HG02642 (cell line): ENCODE data around the gene JMJD7.

Experiments used
- ATAC-seq: cut with Tn5 transposase; IDR thresholded peaks from one replicate; pipeline ENCODE4 v1.9.1; 2021; ENCODE audit warnings: mild to moderate bottlenecking; ENCODE audit not compliant: unreplicated experiment, poor library complexity

The JMJD7 gene

GRCh38 chr15:41857316-41857715, 29.4 kb downstream of the JMJD7 start:
- no peak for ATAC-seq

GRCh38 chr15:41858756-41859155, 30.9 kb downstream of the JMJD7 start:
- ATAC-seq, result no peak

- no peak for ATAC-seq
Measured at GRCh38 chr15:41860049-41860828, 32.3 kb downstream of the JMJD7 start.

GRCh38 chr15:41861736-41862356, 34.0 kb downstream of the JMJD7 start:
- ATAC-seq, result no peak

GRCh38 chr15:41862515-41863116, 34.7 kb downstream of the JMJD7 start:
- no peak for ATAC-seq

- no peak for ATAC-seq
Measured at GRCh38 chr15:41865490-41866055, 37.7 kb downstream of the JMJD7 start.

GRCh38 chr15:41866263-41866703, 38.4 kb downstream of the JMJD7 start:
- no peak for ATAC-seq

GRCh38 chr15:41866872-41867579, 39.1 kb downstream of the JMJD7 start:
- no peak for ATAC-seq

GRCh38 chr15:41868321-41868720, 40.4 kb downstream of the JMJD7 start:
- ATAC-seq, result no peak

- ATAC-seq, result no peak
Measured at GRCh38 chr15:41869770-41870688, 42.1 kb downstream of the JMJD7 start.

GRCh38 chr15:41870689-41871081, 42.8 kb downstream of the JMJD7 start:
- no peak for ATAC-seq

GRCh38 chr15:41871175-41871905, 43.4 kb downstream of the JMJD7 start:
- no peak for ATAC-seq

GRCh38 chr15:41872166-41872747, 44.4 kb downstream of the JMJD7 start:
- no peak for ATAC-seq

GRCh38 chr15:41873711-41874110, 45.8 kb downstream of the JMJD7 start:
- ATAC-seq, result no peak

GRCh38 chr15:41874736-41875135, 46.8 kb downstream of the JMJD7 start:
- ATAC-seq, result no peak

- ATAC-seq, result no peak
Measured at GRCh38 chr15:41876007-41876406, 48.1 kb downstream of the JMJD7 start.

- ATAC-seq, result no peak
Measured at GRCh38 chr15:41876689-41877088, 48.8 kb downstream of the JMJD7 start.

- ATAC-seq, result no peak
Measured at GRCh38 chr15:41877631-41878354, 49.9 kb downstream of the JMJD7 start.
